Common myeloid progenitor, CD34-positive (primary cell): ENCODE measurements around the gene PLEKHM3.
"Not testable (repeated sequence)": the region's sequence is repeated elsewhere in the genome, so short reads cannot be mapped to it uniquely, and the experiment has no call there.

Experiments
- CTCF ChIA-PET: fragments of 350-600 bp; sonication (Branson Sonifier 250); formaldehyde crosslinking; loops from one replicate; lab custom pipeline; 2021; ENCODE audit warnings: antibody characterized with exemption; lab: Charles Lee
- POLR2A ChIA-PET: fragments of 350-600 bp; sonication (Branson Sonifier 250); formaldehyde crosslinking; loops from one replicate; lab custom pipeline; 2021; ENCODE audit warnings: antibody characterized with exemption; lab: Charles Lee
- DNase-seq, 3 donors: peaks; one replicate each; pipeline versions ENCODE4 v3.0.0 to v3.0.0-alpha.2; 2013
- H3K27ac ChIP-seq, 2 experiments: 1 replicate in 1 of 2; 2 replicates in 1 of 2; pipeline ENCODE4 v1.7.0; 2013; ENCODE audit warnings: inconsistent platforms in 2 of 2, low read length in 2 of 2, mild to moderate bottlenecking in 2 of 2, low read depth in 1 of 2, moderate library complexity in 1 of 2; ENCODE audit not compliant: severe bottlenecking in 2 of 2, insufficient read depth in 1 of 2, poor library complexity in 1 of 2
- H3K27me3 ChIP-seq, 5 experiments: replicated peaks in 2 of 5; 1 replicate in 3 of 5; 2 replicates in 2 of 5; pipeline versions ENCODE4 v1.6.1 to v1.7.0; 2013; ENCODE audit warnings: low read length in 4 of 5, mild to moderate bottlenecking in 2 of 5, moderate library complexity in 2 of 5, inconsistent platforms in 1 of 5; ENCODE audit not compliant: insufficient read depth in 5 of 5, control insufficient read depth in 4 of 5
- H3K36me3 ChIP-seq, 4 experiments: 1 replicate in 2 of 4; 2 replicates in 2 of 4; pipeline versions ENCODE4 v1.6.1 to v1.7.0; 2013; ENCODE audit warnings: low read length in 3 of 4, control low read depth in 1 of 4, mild to moderate bottlenecking in 1 of 4; ENCODE audit not compliant: control insufficient read depth in 4 of 4, insufficient read depth in 4 of 4
- H3K4me1 ChIP-seq, 4 experiments: 1 replicate in 3 of 4; 2 replicates in 1 of 4; pipeline versions ENCODE4 v1.6.1 to v1.7.1; 2013; ENCODE audit warnings: low read length in 3 of 4, mild to moderate bottlenecking in 3 of 4, control low read depth in 1 of 4, inconsistent platforms in 1 of 4, moderate library complexity in 1 of 4; ENCODE audit not compliant: control insufficient read depth in 4 of 4, insufficient read depth in 4 of 4; ENCODE audit errors: control extremely low read depth in 1 of 4
- H3K4me3 ChIP-seq, 7 experiments: 1 replicate in 4 of 7; 2 replicates in 3 of 7; pipeline versions ENCODE4 v1.5.1 to v1.7.0; 2013; ENCODE audit warnings: mild to moderate bottlenecking in 7 of 7, low read length in 6 of 7, moderate library complexity in 6 of 7, inconsistent platforms in 2 of 7, low read depth in 2 of 7, control low read depth in 1 of 7; ENCODE audit not compliant: insufficient read depth in 4 of 7, control insufficient read depth in 1 of 7; ENCODE audit errors: extremely low read depth in 1 of 7
- H3K9me3 ChIP-seq, 5 experiments: 1 replicate in 4 of 5; 2 replicates in 1 of 5; pipeline versions ENCODE4 v1.6.1 to v1.7.1; 2013; ENCODE audit warnings: low read length in 4 of 5, mild to moderate bottlenecking in 2 of 5, inconsistent platforms in 1 of 5, low read depth in 1 of 5, moderate library complexity in 1 of 5; ENCODE audit not compliant: control insufficient read depth in 4 of 5, insufficient read depth in 2 of 5; ENCODE audit errors: control extremely low read depth in 1 of 5
- WGBS: methylation state at CpG from one replicate; pipeline ENCODE4 v1.1.5; 2013; ENCODE audit not compliant: insufficient coverage; 5-methylcytosine and 5-hydroxymethylcytosine counted together

PLEKHM3 gene

DNA sequence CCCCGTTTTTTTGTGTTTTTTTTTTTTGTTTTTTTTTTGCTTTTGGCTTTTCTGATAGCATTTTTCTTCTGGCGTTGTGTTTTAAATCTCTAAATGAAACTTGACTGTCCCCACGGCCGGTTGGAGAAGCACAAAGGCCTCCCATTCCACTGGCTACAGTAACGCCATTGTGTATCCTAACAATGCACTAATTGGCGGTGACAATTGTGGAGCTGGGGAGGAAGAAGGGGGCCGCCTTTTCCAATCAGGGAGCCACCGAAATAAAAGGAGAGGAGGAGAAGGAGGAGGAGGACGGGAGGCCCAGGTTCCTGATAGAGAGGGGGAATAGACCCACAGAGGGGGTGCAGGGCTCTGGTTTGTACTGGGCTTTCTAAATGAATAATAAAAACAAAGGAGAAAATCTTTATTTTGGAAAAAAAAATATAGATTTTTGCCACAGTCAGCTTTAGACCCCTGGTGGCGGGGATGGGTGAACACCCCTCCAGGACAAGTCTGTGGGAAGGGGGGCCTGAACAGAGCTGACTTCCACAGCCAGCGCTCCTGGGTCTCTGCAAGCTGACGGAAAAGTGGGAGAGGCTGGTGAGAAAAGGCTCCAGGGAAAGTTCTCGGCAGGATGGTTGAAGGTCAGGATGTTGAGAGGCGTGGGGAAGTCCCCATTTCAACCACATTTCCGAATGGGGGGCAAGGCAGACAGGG, 212.0 kb downstream of the PLEKHM3 start:
- ChIA-PET CTCF (interaction anchor here (0.9 to 1.8 kb wide), 5 partner anchors 8 to 67 kb away, joined by 3 to 6 read pairs (median 4); no protein-coding TSS in a partner anchor), POLR2A (no interaction called here)
- DNase-seq = no peak
- no peak overlapping the region for H3K4me3 ChIP-seq
- H3K9me3 ChIP-seq = no peaks in the 10 kb centered on the region
- 96% methylated on average over 8 of the region's 15 CpGs for WGBS
- H3K4me1 ChIP-seq = peaks cover 0 to 22% (median 13%) of the 10 kb centered on the region in 4 experiments
- H3K36me3 ChIP-seq = no peaks in the 10 kb centered on the region
- H3K27ac ChIP-seq = no peak overlapping the region
- no peaks in the 10 kb centered on the region for H3K27me3 ChIP-seq

DNA sequence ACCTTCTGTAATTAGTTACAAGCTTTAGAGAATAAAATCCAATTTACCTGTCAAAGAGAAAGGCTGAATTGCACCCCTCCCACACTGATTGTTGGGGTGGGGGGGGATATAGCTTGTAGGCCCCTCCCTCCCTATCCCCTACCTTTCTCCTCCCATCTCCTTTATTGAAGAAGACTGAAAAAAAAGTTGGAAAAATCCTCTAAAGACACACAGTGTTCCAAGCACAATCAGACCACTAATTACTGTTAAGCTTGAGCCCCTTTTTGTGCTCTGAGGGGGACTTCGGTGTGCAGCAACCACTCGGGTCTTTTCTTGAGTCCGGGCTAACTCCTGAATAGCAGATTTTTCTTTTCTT, 212.6 kb downstream of the PLEKHM3 start:
- Histone ChIP-seq H3K9me3 (no peaks in the 10 kb centered on the region), H3K36me3 (no peaks in the 10 kb centered on the region), H3K4me3 (no peak overlapping the region), H3K4me1 (peaks cover 0 to 22% (median 13%) of the 10 kb centered on the region in 4 experiments), H3K27me3 (no peaks in the 10 kb centered on the region), H3K27ac (no peak overlapping the region)
- ChIA-PET POLR2A (no interaction called here), CTCF (interaction anchor here (1.3 to 1.8 kb wide), 2 partner anchors 9 to 66 kb away, joined by 3 to 6 read pairs; no protein-coding TSS in a partner anchor)
- 89% methylated on average over 3 of the region's 3 CpGs for WGBS
- no peak for DNase-seq

DNA sequence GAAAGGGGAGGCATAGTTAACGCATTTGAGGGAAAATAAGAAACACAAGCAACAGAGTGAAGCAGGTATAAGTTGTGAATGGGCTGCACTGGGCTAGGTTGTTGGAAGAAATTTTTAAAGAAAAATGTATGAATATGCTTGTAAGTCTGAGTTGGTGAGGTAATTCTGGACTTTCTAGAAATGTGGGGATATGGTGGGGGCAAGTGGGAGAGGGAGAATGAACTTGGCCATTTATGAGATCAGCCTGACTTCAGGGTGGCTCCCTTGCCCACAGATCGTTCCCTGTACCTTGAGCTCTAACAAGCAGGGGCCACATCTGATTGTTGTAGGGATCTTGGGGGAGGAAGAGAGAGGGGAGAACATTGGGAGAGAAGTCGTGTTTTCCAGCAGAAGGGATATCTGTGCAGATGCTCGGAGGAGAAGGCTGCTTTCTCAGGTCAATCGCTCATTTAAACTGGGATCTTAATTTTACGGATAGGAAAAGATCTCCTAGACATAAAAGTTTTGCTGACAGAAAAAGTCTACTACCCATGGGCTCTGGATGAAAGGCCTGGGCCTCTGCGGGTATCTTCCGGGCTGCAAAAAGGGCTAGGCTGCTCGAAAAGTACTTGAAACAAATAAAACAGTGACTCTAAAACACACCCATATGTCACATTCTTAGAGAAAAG, 213.1 kb downstream of the PLEKHM3 start:
- no peak for DNase-seq
- Histone ChIP-seq H3K27me3 (no peaks in the 10 kb centered on the region), H3K27ac (no peak overlapping the region), H3K9me3 (no peaks in the 10 kb centered on the region), H3K4me1 (peaks cover 0 to 22% (median 13%) of the 10 kb centered on the region in 4 experiments), H3K36me3 (no peaks in the 10 kb centered on the region), H3K4me3 (no peak overlapping the region)
- ChIA-PET CTCF (no interaction called here), POLR2A (no interaction called here)
- 97% methylated on average over 8 of the region's 9 CpGs for WGBS

DNA sequence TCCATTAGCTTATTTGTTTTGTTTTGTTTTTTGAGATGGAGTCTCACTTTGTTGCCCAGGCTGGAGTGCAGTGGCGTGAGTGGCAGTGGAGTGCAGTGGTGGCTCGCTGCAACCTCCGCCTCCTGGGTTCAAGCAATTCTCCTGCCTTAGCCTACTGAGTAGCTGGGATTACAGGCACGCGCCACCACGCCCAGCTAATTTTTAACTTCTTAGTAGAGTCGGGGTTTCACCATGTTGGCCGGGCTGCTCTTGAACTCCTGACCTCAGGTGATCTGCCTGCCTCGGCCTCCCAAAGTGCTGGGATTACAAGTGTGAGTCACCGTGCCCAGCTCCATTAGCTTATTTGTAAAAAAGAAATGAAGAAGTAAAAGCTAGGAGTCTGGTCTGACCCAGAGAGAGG, 213.7 kb downstream of the PLEKHM3 start:
- H3K9me3 ChIP-seq, POLR2A ChIA-PET, CTCF ChIA-PET, DNase-seq, H3K36me3 ChIP-seq, H3K27ac ChIP-seq, H3K27me3 ChIP-seq, H3K4me3 ChIP-seq: not testable (repeated sequence)
- WGBS = 96% methylated on average over 10 of the region's 10 CpGs
- H3K4me1 ChIP-seq = peaks cover 0 to 22% (median 13%) of the 10 kb centered on the region in 4 experiments

DNA sequence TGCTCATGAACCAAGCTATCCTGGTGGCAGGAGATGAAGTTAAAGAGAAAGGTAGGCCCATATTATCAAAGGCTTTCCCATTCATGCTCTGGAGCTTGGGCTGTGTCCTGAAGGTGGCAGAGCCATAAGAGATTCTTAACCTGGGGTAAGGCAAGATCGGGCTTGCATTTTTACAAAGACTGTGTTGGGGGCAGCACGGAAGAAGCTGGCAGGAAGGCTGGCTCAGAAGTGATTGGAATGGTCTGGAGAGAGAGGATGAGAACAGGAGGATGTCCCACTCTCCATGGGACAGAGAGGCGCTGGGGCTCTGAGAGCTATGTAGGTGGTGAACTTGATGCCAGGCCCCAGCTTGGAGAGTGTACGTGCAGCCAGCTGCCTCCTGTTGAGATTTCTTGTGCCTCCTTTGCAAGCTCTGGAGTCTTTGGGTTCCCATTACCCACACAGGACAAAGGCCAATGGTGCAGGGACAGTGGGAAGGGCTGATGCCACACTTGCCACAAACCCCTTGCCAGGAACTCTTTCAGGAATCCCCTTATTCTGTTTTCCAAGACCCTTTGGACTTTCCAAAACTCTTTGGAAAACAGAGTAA, 215.0 kb downstream of the PLEKHM3 start:
- H3K9me3 ChIP-seq = no peaks in the 10 kb centered on the region
- DNase-seq = no peak
- H3K36me3 ChIP-seq = no peaks in the 10 kb centered on the region
- H3K27ac ChIP-seq = no peak overlapping the region
- WGBS = 100% methylated on average over 3 of the region's 4 CpGs
- H3K27me3 ChIP-seq = no peaks in the 10 kb centered on the region
- CTCF ChIA-PET = interaction anchor here (0.5 kb wide), 1 partner anchor 217 kb away, joined by 3 read pairs; no protein-coding TSS in a partner anchor
- H3K4me1 ChIP-seq = peaks cover 0 to 27% (median 13%) of the 10 kb centered on the region in 4 experiments
- peak overlapping the region in 2 of 7 experiments; percentile 35 to 54 for H3K4me3 ChIP-seq
- POLR2A ChIA-PET = no interaction called here

DNA sequence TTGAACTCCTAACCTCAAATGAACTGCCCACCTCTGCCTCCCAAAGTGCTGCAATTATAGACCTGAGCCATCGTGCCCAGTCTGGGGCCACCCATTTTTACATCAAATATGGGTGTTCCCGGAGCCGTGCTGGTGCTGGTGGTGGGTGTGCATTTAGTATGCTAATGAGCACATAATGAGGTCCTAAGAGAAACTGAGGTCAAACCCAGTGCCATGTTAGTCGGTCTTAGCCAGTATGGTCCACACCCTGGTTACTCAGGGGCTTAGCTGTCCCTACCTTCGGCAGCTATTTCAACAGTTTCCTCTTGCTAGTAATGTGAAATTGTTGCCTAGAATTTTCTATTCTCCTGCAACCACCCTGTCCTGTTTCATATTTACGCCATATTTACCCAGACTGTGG, 217.2 kb downstream of the PLEKHM3 start:
- Histone ChIP-seq H3K27ac (no peak overlapping the region), H3K4me3 (no peak overlapping the region), H3K36me3 (no peaks in the 10 kb centered on the region), H3K27me3 (no peaks in the 10 kb centered on the region), H3K9me3 (no peaks in the 10 kb centered on the region), H3K4me1 (peaks cover 0 to 32% (median 20%) of the 10 kb centered on the region in 4 experiments)
- no peak for DNase-seq
- POLR2A ChIA-PET = no interaction called here
- CTCF ChIA-PET = no interaction called here
- WGBS = 90% methylated on average over 2 of the region's 6 CpGs

DNA sequence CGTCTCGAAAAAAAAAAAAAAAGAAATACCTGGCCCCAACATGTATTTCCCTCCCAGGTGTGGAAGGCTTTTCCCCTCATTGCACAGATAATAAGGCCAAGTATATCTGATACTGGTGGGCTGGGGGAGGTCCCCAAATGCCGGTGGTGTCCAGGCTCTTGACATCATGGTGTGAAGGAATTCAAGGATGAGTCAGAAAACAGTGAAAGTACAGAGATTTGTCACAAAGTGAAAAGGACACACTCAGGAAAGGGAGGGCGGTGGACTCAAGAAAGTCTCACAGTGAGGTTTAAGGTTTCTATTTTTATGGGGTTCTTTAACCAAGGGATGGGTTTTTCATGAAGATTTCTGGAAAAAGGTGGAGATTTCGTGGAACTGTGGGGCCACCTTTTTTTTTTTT, 217.8 kb downstream of the PLEKHM3 start:
- ChIA-PET CTCF (no interaction called here), POLR2A (no interaction called here)
- H3K27me3 ChIP-seq = no peaks in the 10 kb centered on the region
- 94% methylated on average over 3 of the region's 5 CpGs for WGBS
- H3K4me3 ChIP-seq = no peak overlapping the region
- no peak overlapping the region for H3K27ac ChIP-seq
- DNase-seq = no peak
- H3K36me3 ChIP-seq = no peaks in the 10 kb centered on the region
- peaks cover 0 to 32% (median 20%) of the 10 kb centered on the region in 4 experiments for H3K4me1 ChIP-seq
- H3K9me3 ChIP-seq = no peaks in the 10 kb centered on the region
